Cardiac muscle cell (in vitro differentiated cells and primary cell): ENCODE results near the gene RPS6KA1. TPM values are rescaled to one million over a fixed set of nuclear protein-coding genes. Genes with fewer than 3 reads are reported as not detected.

Experiments used
- DNase-seq, 2 donors: peaks; one replicate each; pipeline versions ENCODE4 v3.0.0 to v3.0.0-alpha.2; 2010 to 2017; ENCODE audit warnings: low read depth in 1 of 2, low spot score in 1 of 2
- H3K27ac ChIP-seq: fragments of 200-600 bp; sonication (generic); 2 replicates; pipeline ENCODE4 v1.5.1; 2016
- H3K27me3 ChIP-seq: fragments of 200-600 bp; sonication (generic); 2 replicates; pipeline ENCODE4 v1.6.0; 2016; ENCODE audit warnings: control low read depth
- H3K36me3 ChIP-seq: fragments of 200-600 bp; sonication (generic); 2 replicates; pipeline ENCODE4 v1.5.1; 2016; ENCODE audit warnings: control low read depth
- H3K4me1 ChIP-seq: fragments of 200-600 bp; sonication (generic); 2 replicates; pipeline ENCODE4 v1.8.1; 2017; ENCODE audit warnings: low read depth, mild to moderate bottlenecking, mixed run types
- H3K4me3 ChIP-seq: fragments of 200-600 bp; sonication (generic); 2 replicates; pipeline ENCODE4 v1.5.1; 2016; ENCODE audit warnings: mild to moderate bottlenecking
- H3K9me3 ChIP-seq: fragments of 200-600 bp; sonication (generic); 2 replicates; pipeline ENCODE4 v1.5.1; 2017; ENCODE audit warnings: low read depth, mild to moderate bottlenecking, control low read depth
- polyA plus RNA-seq: library from polyadenylated mRNA; unstranded; fragments of >200 nt; fragmentation: Nextera tagmentation; extraction: Ambion mirVana; gene quantifications from 2 replicates; pipeline ENCODE4 v1.2.1, GENCODE V29; 2016
- total RNA-seq: library from RNA; depleted of rRNA; stranded (reverse); fragments of >200 nt; gene quantifications from 2 replicates; pipeline ENCODE4 v1.2.3, GENCODE V29; 2016
- TF ChIP-seq, protein P1 (sequence below): IDR thresholded peaks from 2 replicates; pipeline ENCODE4 v1.5.1; 2012; ENCODE audit warnings: low read depth, mild to moderate bottlenecking, low read length

The RPS6KA1 gene
- total and polyA plus RNA-seq, 2 experiments from 2014 or later = 22.6 to 46.2 TPM

DNA sequence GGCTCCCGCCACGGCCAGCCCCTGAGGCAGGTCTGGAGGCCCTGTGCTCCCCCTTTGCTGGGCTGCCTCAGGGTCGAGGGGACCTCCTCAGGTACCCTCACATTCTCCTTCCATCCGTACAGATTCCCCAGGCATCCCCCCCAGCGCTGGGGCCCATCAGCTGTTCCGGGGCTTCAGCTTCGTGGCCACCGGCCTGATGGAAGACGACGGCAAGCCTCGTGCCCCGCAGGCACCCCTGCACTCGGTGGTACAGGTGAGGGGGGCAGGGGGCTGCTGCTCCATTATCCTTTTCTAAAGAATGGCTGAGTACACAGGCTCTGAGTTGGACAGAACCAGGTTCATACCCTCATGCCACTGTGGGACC, 29.1 kb downstream of the RPS6KA1 start:
- H3K4me1 ChIP-seq = no peaks in the 10 kb centered on the region
- H3K36me3 ChIP-seq = no peaks in the 10 kb centered on the region
- TF ChIP-seq, protein P1, sequence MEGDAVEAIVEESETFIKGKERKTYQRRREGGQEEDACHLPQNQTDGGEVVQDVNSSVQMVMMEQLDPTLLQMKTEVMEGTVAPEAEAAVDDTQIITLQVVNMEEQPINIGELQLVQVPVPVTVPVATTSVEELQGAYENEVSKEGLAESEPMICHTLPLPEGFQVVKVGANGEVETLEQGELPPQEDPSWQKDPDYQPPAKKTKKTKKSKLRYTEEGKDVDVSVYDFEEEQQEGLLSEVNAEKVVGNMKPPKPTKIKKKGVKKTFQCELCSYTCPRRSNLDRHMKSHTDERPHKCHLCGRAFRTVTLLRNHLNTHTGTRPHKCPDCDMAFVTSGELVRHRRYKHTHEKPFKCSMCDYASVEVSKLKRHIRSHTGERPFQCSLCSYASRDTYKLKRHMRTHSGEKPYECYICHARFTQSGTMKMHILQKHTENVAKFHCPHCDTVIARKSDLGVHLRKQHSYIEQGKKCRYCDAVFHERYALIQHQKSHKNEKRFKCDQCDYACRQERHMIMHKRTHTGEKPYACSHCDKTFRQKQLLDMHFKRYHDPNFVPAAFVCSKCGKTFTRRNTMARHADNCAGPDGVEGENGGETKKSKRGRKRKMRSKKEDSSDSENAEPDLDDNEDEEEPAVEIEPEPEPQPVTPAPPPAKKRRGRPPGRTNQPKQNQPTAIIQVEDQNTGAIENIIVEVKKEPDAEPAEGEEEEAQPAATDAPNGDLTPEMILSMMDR = no peak
- DNase-seq = no peak
- H3K27me3 ChIP-seq = no peaks in the 10 kb centered on the region
- no peak overlapping the region for H3K27ac ChIP-seq
- H3K9me3 ChIP-seq = no peaks in the 10 kb centered on the region
- no peak overlapping the region for H3K4me3 ChIP-seq

GRCh38 chr1:26560403-26560780, 30.8 kb downstream of the RPS6KA1 start:
- Histone ChIP-seq H3K27me3 (no peaks in the 10 kb centered on the region), H3K36me3 (no peaks in the 10 kb centered on the region), H3K4me1 (no peaks in the 10 kb centered on the region), H3K27ac (no peak overlapping the region), H3K4me3 (no peak overlapping the region), H3K9me3 (no peaks in the 10 kb centered on the region)
- DNase-seq = no peak
- TF ChIP-seq, protein P1 = no peak

GRCh38 chr1:26570287-26570686, 40.7 kb downstream of the RPS6KA1 start:
- no peaks in the 10 kb centered on the region for H3K27me3 ChIP-seq
- peak in 1 of 2 donors; percentile 51 for DNase-seq
- H3K4me3 ChIP-seq = no peak overlapping the region
- peaks cover 2% of the 10 kb centered on the region for H3K36me3 ChIP-seq
- H3K27ac ChIP-seq = no peak overlapping the region
- H3K9me3 ChIP-seq = no peaks in the 10 kb centered on the region
- TF ChIP-seq, protein P1 = no peak
- no peaks in the 10 kb centered on the region for H3K4me1 ChIP-seq

- Histone ChIP-seq H3K27ac (no peak overlapping the region), H3K36me3 (peaks cover 2% of the 10 kb centered on the region), H3K9me3 (no peaks in the 10 kb centered on the region), H3K4me3 (no peak overlapping the region), H3K27me3 (no peaks in the 10 kb centered on the region), H3K4me1 (no peaks in the 10 kb centered on the region)
- TF ChIP-seq, protein P1 = no peak
- no peak for DNase-seq
Measured at GRCh38 chr1:26571381-26571780, 41.8 kb downstream of the RPS6KA1 start.

DNA sequence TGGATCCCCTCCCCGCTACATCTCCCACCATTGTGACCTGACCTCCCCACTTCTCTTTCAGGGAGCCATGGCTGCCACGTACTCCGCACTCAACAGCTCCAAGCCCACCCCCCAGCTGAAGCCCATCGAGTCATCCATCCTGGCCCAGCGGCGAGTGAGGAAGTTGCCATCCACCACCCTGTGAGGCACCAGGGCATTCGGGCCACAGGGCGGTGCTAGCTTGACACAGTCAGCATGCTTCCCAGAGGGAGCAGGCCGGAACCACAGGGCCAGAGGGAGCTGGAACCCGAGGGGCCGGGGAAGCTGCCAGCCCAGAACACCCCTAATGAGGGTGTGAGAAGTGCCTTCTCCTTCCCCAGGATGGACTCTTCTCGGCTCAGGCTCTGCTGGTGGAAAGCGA, 44.5 kb downstream of the RPS6KA1 start:
- Histone ChIP-seq H3K27me3 (no peaks in the 10 kb centered on the region), H3K27ac (no peak overlapping the region), H3K9me3 (no peaks in the 10 kb centered on the region), H3K36me3 (peaks cover 2% of the 10 kb centered on the region), H3K4me3 (no peak overlapping the region), H3K4me1 (no peaks in the 10 kb centered on the region)
- TF ChIP-seq, protein P1 = no peak
- no peak for DNase-seq

- TF ChIP-seq, protein P1 = no peak
- no peaks in the 10 kb centered on the region for H3K9me3 ChIP-seq
- H3K36me3 ChIP-seq = peaks cover 2% of the 10 kb centered on the region
- no peak overlapping the region for H3K27ac ChIP-seq
- no peaks in the 10 kb centered on the region for H3K27me3 ChIP-seq
- H3K4me3 ChIP-seq = no peak overlapping the region
- DNase-seq = peak in 1 of 2 donors; percentile 84
- no peaks in the 10 kb centered on the region for H3K4me1 ChIP-seq
Measured at GRCh38 chr1:26574719-26575251, 45.2 kb downstream of the RPS6KA1 start.
